ENCODE results near the gene OR10H3. TPM values are rescaled to one million over a fixed set of nuclear protein-coding genes. Genes with fewer than 3 reads are reported as not detected.

OR10H3 gene
- total and polyA plus RNA-seq, 2 experiments from 2014 or later, result not detected

DNA sequence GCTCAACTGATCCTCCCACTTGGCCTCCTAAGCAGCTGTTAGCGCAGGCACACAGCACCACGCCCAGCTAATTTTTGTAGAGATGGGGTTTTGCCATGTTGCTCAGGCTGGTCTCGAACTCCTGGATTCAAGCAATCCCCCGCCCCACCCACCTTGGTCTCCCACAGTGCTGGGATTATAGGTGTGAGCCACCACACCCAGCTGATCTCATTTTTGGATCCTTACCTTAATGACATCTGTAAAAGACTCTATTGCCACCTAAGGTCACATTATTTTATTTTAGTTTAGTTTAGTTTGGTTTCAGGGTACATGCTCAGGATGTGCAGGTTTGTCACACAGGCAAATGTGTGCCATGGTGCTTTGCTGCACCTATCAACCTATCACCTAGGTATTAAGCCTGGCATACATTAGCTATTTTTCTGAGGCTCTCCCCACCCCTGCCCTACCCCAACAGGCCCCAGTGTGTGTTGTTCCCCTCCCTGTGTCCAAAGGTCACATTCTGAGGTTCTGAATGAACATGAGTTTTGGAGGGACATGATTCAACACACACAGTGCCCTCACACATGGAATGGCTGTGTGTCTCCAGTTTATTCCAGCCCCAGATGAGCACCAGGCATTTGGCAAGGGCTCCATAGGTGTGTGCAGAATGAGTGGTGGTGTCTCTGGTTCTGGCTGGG, 50.9 kb downstream of the OR10H3 start:
- no peaks in the 10 kb centered on the region for H3K9me3 ChIP-seq (ENCODE audit: low read depth)
- no peak overlapping the region for H3K27ac ChIP-seq
- H3K36me3 ChIP-seq, result no peaks in the 10 kb centered on the region
- no peaks in the 10 kb centered on the region for H3K27me3 ChIP-seq
- TF ChIP-seq, protein P1, sequence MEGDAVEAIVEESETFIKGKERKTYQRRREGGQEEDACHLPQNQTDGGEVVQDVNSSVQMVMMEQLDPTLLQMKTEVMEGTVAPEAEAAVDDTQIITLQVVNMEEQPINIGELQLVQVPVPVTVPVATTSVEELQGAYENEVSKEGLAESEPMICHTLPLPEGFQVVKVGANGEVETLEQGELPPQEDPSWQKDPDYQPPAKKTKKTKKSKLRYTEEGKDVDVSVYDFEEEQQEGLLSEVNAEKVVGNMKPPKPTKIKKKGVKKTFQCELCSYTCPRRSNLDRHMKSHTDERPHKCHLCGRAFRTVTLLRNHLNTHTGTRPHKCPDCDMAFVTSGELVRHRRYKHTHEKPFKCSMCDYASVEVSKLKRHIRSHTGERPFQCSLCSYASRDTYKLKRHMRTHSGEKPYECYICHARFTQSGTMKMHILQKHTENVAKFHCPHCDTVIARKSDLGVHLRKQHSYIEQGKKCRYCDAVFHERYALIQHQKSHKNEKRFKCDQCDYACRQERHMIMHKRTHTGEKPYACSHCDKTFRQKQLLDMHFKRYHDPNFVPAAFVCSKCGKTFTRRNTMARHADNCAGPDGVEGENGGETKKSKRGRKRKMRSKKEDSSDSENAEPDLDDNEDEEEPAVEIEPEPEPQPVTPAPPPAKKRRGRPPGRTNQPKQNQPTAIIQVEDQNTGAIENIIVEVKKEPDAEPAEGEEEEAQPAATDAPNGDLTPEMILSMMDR (IDR thresholded peaks at IDR 0.05; ENCODE audit: low read depth, low read length), result no peak
- H3K4me3 ChIP-seq, result no peak overlapping the region
- DNase-seq (ENCODE audit: low read depth in 1 of 2, low spot score in 1 of 2), result no peak
- H3K4me1 ChIP-seq (ENCODE audit: low read depth), result no peaks in the 10 kb centered on the region

DNA sequence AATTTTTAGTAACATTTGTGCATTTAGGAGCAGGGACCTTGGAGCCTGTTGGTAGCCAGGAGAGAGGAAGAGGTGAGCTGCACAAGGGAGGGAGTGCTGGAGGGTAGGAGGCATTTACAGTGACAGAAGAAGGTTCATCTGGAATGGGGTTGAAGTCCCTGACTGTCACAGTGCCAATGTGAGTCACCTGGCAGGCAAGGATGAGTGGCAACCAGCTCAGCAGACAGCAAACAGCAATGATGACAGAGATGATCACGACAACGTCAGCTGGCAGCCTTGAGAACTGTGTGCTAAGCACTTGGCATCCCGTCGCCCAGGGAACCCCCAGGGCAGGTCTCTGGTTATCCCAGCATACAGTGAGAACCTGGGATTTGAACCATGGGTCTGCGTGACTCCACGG, 52.3 kb downstream of the OR10H3 start:
- Histone ChIP-seq H3K4me1 (ENCODE audit: low read depth) (no peaks in the 10 kb centered on the region), H3K27me3 (no peaks in the 10 kb centered on the region), H3K27ac (no peak overlapping the region), H3K4me3 (no peak overlapping the region), H3K9me3 (ENCODE audit: low read depth) (no peaks in the 10 kb centered on the region), H3K36me3 (no peaks in the 10 kb centered on the region)
- DNase-seq (ENCODE audit: low read depth in 1 of 2, low spot score in 1 of 2), result no peak
- TF ChIP-seq, protein P1 (IDR thresholded peaks at IDR 0.05; ENCODE audit: low read depth, low read length), result no peak

Other genes with a start within 250 kb of the OR10H3 start
- gene CYP4F22, start 229.5 kb upstream of the OR10H3 start, total RNA-seq, result not detected in 2 replicates
- gene CYP4F22, start 229.5 kb upstream of the OR10H3 start, polyA plus RNA-seq, result not detected in 2 replicates
- not detected in 2 replicates for gene CYP4F8, start 122.8 kb upstream of the OR10H3 start, total RNA-seq
- gene CYP4F8, start 122.8 kb upstream of the OR10H3 start, polyA plus RNA-seq, result not detected in 2 replicates
- gene CYP4F3, start 97.1 kb upstream of the OR10H3 start, total RNA-seq, result not detected in 2 replicates
- not detected in 2 replicates for gene CYP4F3, start 97.1 kb upstream of the OR10H3 start, polyA plus RNA-seq
- gene CYP4F12, start 64.9 kb upstream of the OR10H3 start, total RNA-seq, result not detected in 2 replicates
- gene CYP4F12, start 64.9 kb upstream of the OR10H3 start, polyA plus RNA-seq, result not detected in 2 replicates
- not detected in 2 replicates for gene OR10H2, start 10.0 kb upstream of the OR10H3 start, total RNA-seq
- not detected in 2 replicates for gene OR10H2, start 10.0 kb upstream of the OR10H3 start, polyA plus RNA-seq
- not detected in 2 replicates for gene OR10H5, start 49.7 kb downstream of the OR10H3 start, total RNA-seq
- gene OR10H5, start 49.7 kb downstream of the OR10H3 start, polyA plus RNA-seq, result not detected in 2 replicates
- not detected in 2 replicates for gene OR10H1, start 77.7 kb downstream of the OR10H3 start, total RNA-seq
- not detected in 2 replicates for gene OR10H1, start 77.7 kb downstream of the OR10H3 start, polyA plus RNA-seq
- gene CYP4F2, start 160.1 kb downstream of the OR10H3 start, total RNA-seq, result not detected in 2 replicates
- gene CYP4F2, start 160.1 kb downstream of the OR10H3 start, polyA plus RNA-seq, result not detected in 2 replicates
- gene CYP4F11, start 196.5 kb downstream of the OR10H3 start, total RNA-seq, result not detected in 2 replicates
- gene CYP4F11, start 196.5 kb downstream of the OR10H3 start, polyA plus RNA-seq, result not detected in 2 replicates
- not detected in 2 replicates for gene OR10H4, start 211.0 kb downstream of the OR10H3 start, total RNA-seq
- gene OR10H4, start 211.0 kb downstream of the OR10H3 start, polyA plus RNA-seq, result not detected in 2 replicates

Data from cardiac muscle cell (in vitro differentiated cells and primary cell).